GM21447 (cell line): Measurements from ENCODE around the gene LIPJ.

Source experiments
- ATAC-seq: cut with Tn5 transposase; IDR thresholded peaks from one replicate; pipeline ENCODE4 v1.9.1; 2021; ENCODE audit not compliant: unreplicated experiment

LIPJ gene

GRCh38 chr10:88586462-88586861 lies at the start of gene LIPJ:
LIPJ (plus strand) TSS chr10:88586762; CDS start chr10:88590688, 3,926 bp downstream.
- ATAC-seq, result no peak

GRCh38 chr10:88537322-88537721 lies 49.2 kb upstream of the LIPJ start:
- ATAC-seq, result no peak

GRCh38 chr10:88538048-88538447 lies 48.5 kb upstream of the LIPJ start:
- ATAC-seq, result no peak

- no peak for ATAC-seq
These were observed 46.2 kb upstream of the LIPJ start for GRCh38 chr10:88540351-88540750.

- ATAC-seq, result no peak
These were observed 45.4 kb upstream of the LIPJ start for GRCh38 chr10:88541116-88541626.

- no peak for ATAC-seq
These were observed 44.0 kb upstream of the LIPJ start for GRCh38 chr10:88542522-88542921.

- ATAC-seq, result no peak
These were observed 42.3 kb upstream of the LIPJ start for GRCh38 chr10:88544140-88544870.

GRCh38 chr10:88545359-88545758 lies 41.2 kb upstream of the LIPJ start:
- no peak for ATAC-seq

GRCh38 chr10:88546497-88546896 lies 40.1 kb upstream of the LIPJ start:
- ATAC-seq, result no peak

- no peak for ATAC-seq
These were observed 35.3 kb upstream of the LIPJ start for GRCh38 chr10:88551246-88551645.

GRCh38 chr10:88553116-88553752 lies 33.3 kb upstream of the LIPJ start:
- ATAC-seq, result peak; percentile 86

- no peak for ATAC-seq
These were observed 31.2 kb upstream of the LIPJ start for GRCh38 chr10:88555190-88555908.

- no peak for ATAC-seq
These were observed 29.3 kb upstream of the LIPJ start for GRCh38 chr10:88557256-88557655.

- ATAC-seq, result no peak
These were observed 28.9 kb upstream of the LIPJ start for GRCh38 chr10:88557658-88558057.

- ATAC-seq, result no peak
These were observed 24.4 kb upstream of the LIPJ start for GRCh38 chr10:88562152-88562551.

GRCh38 chr10:88565072-88565471 lies 21.5 kb upstream of the LIPJ start:
- ATAC-seq, result no peak

GRCh38 chr10:88582411-88582805 lies 4.2 kb upstream of the LIPJ start:
- ATAC-seq, result no peak

- peak; percentile 82 for ATAC-seq
These were observed 3.6 kb upstream of the LIPJ start, which contains the start of gene RNLS for GRCh38 chr10:88582806-88583583. RNLS (minus strand) TSS chr10:88583318.

GRCh38 chr10:88583584-88583957 lies 3.0 kb upstream of the LIPJ start:
- no peak for ATAC-seq

- ATAC-seq, result no peak
These were observed 5.8 kb downstream of the LIPJ start for GRCh38 chr10:88592381-88592780.

GRCh38 chr10:88592906-88593305 lies 6.3 kb downstream of the LIPJ start:
- ATAC-seq, result no peak
